HL-60 (cell line): ENCODE measurements around the gene MRGPRF.

Experiments
- DNase-seq, 2 experiments: peaks; one replicate each; pipeline ENCODE4 v3.0.0-alpha.2; 2010 to 2020; ENCODE audit warnings: low read depth in 1 of 2, low spot score in 1 of 2
- H3K27ac ChIP-seq: fragments of 250-450 bp; sonication (Bioruptor Pico); replicated peaks from 2 replicates; pipeline ENCODE4 v1.5.1; 2020; ENCODE audit warnings: mild to moderate bottlenecking, moderate library complexity
- H3K27me3 ChIP-seq: fragments of 250-450 bp; sonication (Bioruptor Pico); 2 replicates; pipeline ENCODE4 v1.5.1; 2021; ENCODE audit warnings: mild to moderate bottlenecking, moderate library complexity; ENCODE audit not compliant: insufficient read depth, poor library complexity, severe bottlenecking
- H3K4me3 ChIP-seq: replicated peaks from 2 replicates; pipeline ENCODE4 v1.5.1; 2011; ENCODE audit warnings: mild to moderate bottlenecking, control low read depth, low read length; ENCODE audit not compliant: insufficient read depth
- GABPA ChIP-seq: IDR thresholded peaks from 2 replicates; pipeline ENCODE4 v1.6.1; 2012; ENCODE audit warnings: low read depth
- POLR2AphosphoS5 ChIP-seq: IDR thresholded peaks from 2 replicates; pipeline ENCODE4 v1.6.1; 2012; ENCODE audit warnings: low read depth
- REST ChIP-seq: IDR thresholded peaks from 2 replicates; pipeline ENCODE4 v1.6.1; 2012; ENCODE audit warnings: low read depth; ENCODE audit not compliant: insufficient replicate concordance
- SPI1 ChIP-seq: IDR thresholded peaks from 2 replicates; pipeline ENCODE4 v1.6.1; 2012; ENCODE audit warnings: low read depth, mild to moderate bottlenecking, borderline replicate concordance
- TF ChIP-seq, protein P1 (sequence below): IDR thresholded peaks from one replicate; pipeline ENCODE4 v1.5.1; 2011; ENCODE audit warnings: low read length, control low read depth, inconsistent platforms; ENCODE audit not compliant: insufficient read depth

The MRGPRF gene

GRCh38 chr11:68965901-68966853 is 46.9 kb downstream of the MRGPRF start:
- Histone ChIP-seq H3K27me3 (no peaks in the 10 kb centered on the region), H3K4me3 (no peak overlapping the region), H3K27ac (no peak overlapping the region)
- TF ChIP-seq REST, result no peak
- TF ChIP-seq, protein P1, sequence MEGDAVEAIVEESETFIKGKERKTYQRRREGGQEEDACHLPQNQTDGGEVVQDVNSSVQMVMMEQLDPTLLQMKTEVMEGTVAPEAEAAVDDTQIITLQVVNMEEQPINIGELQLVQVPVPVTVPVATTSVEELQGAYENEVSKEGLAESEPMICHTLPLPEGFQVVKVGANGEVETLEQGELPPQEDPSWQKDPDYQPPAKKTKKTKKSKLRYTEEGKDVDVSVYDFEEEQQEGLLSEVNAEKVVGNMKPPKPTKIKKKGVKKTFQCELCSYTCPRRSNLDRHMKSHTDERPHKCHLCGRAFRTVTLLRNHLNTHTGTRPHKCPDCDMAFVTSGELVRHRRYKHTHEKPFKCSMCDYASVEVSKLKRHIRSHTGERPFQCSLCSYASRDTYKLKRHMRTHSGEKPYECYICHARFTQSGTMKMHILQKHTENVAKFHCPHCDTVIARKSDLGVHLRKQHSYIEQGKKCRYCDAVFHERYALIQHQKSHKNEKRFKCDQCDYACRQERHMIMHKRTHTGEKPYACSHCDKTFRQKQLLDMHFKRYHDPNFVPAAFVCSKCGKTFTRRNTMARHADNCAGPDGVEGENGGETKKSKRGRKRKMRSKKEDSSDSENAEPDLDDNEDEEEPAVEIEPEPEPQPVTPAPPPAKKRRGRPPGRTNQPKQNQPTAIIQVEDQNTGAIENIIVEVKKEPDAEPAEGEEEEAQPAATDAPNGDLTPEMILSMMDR, result no peak
- DNase-seq, result no peak

- H3K27ac ChIP-seq, result no peak overlapping the region
- H3K4me3 ChIP-seq, result no peak overlapping the region
- TF ChIP-seq REST, result no peak
- no peak for TF ChIP-seq POLR2AphosphoS5
- TF ChIP-seq GABPA, result no peak
- TF ChIP-seq, protein P1, result no peak
- no peak for TF ChIP-seq SPI1
- no peaks in the 10 kb centered on the region for H3K27me3 ChIP-seq
- no peak for DNase-seq
These were observed 49.3 kb downstream of the MRGPRF start for GRCh38 chr11:68963779-68964178.

GRCh38 chr11:68962527-68963250 is 50.4 kb downstream of the MRGPRF start:
- TF ChIP-seq, protein P1, result no peak
- TF ChIP-seq POLR2AphosphoS5 (no peak), GABPA (no peak), SPI1 (no peak), REST (no peak)
- Histone ChIP-seq H3K4me3 (no peak overlapping the region), H3K27ac (no peak overlapping the region), H3K27me3 (no peaks in the 10 kb centered on the region)
- no peak for DNase-seq
